ENCODE results near the gene BCL2L11.

BCL2L11 gene

GRCh38 chr2:111117598-111118480 is 2.9 kb upstream of the BCL2L11 start:
- H3K27me3 ChIP-seq (replicated peaks in 2 of 5; ENCODE audit: control insufficient read depth in 4 of 5, insufficient read depth in 5 of 5, low read length in 4 of 5), result peaks cover 0 to 80% (median 38%) of the 10 kb centered on the region in 5 experiments
- H3K4me1 ChIP-seq (ENCODE audit: control extremely low read depth in 1 of 4, control insufficient read depth in 4 of 4, insufficient read depth in 4 of 4, low read length in 3 of 4), result peaks cover 0 to 60% (median 56%) of the 10 kb centered on the region in 4 experiments
- no peaks in the 10 kb centered on the region for H3K9me3 ChIP-seq (ENCODE audit: control extremely low read depth in 1 of 5, control insufficient read depth in 4 of 5, insufficient read depth in 2 of 5, low read depth in 1 of 5, low read length in 4 of 5)
- under 1% methylated on average over 55 of the region's 64 CpGs for WGBS (ENCODE audit: insufficient coverage)
- H3K36me3 ChIP-seq (ENCODE audit: control insufficient read depth in 4 of 4, insufficient read depth in 4 of 4, low read length in 3 of 4), result no peaks in the 10 kb centered on the region
- CTCF ChIA-PET, result interaction anchor here (0.7 to 1.9 kb wide), 5 partner anchors 16 to 305 kb away, joined by 3 to 8 read pairs (median 3); no protein-coding TSS in a partner anchor
- DNase-seq, result peak; percentile 14 to 62 (median 50)
- H3K27ac ChIP-seq (ENCODE audit: insufficient read depth in 1 of 2, low read depth in 1 of 2, low read length in 2 of 2, poor library complexity in 1 of 2, severe bottlenecking in 2 of 2), result no peak overlapping the region
- peak overlapping the region; percentile 23 to 82 (median 52) for H3K4me3 ChIP-seq (ENCODE audit: control insufficient read depth in 1 of 7, extremely low read depth in 1 of 7, insufficient read depth in 4 of 7, low read depth in 2 of 7, low read length in 6 of 7)
- POLR2A ChIA-PET, result interaction anchor here (0.7 kb wide), 1 partner anchor 11 kb away, joined by 3 read pairs; no protein-coding TSS in a partner anchor

GRCh38 chr2:111118481-111118980 is 2.2 kb upstream of the BCL2L11 start:
- peaks cover 2 to 83% (median 42%) of the 10 kb centered on the region in 5 experiments for H3K27me3 ChIP-seq (replicated peaks in 2 of 5; ENCODE audit: control insufficient read depth in 4 of 5, insufficient read depth in 5 of 5, low read length in 4 of 5)
- ChIA-PET CTCF (no interaction called here), POLR2A (no interaction called here)
- H3K36me3 ChIP-seq (ENCODE audit: control insufficient read depth in 4 of 4, insufficient read depth in 4 of 4, low read length in 3 of 4), result no peaks in the 10 kb centered on the region
- WGBS (ENCODE audit: insufficient coverage), result under 1% methylated on average over 33 of the region's 33 CpGs
- H3K27ac ChIP-seq (ENCODE audit: insufficient read depth in 1 of 2, low read depth in 1 of 2, low read length in 2 of 2, poor library complexity in 1 of 2, severe bottlenecking in 2 of 2), result no peak overlapping the region
- peaks cover 3 to 65% (median 63%) of the 10 kb centered on the region in 4 experiments for H3K4me1 ChIP-seq (ENCODE audit: control extremely low read depth in 1 of 4, control insufficient read depth in 4 of 4, insufficient read depth in 4 of 4, low read length in 3 of 4)
- no peaks in the 10 kb centered on the region for H3K9me3 ChIP-seq (ENCODE audit: control extremely low read depth in 1 of 5, control insufficient read depth in 4 of 5, insufficient read depth in 2 of 5, low read depth in 1 of 5, low read length in 4 of 5)
- DNase-seq, result no peak
- H3K4me3 ChIP-seq (ENCODE audit: control insufficient read depth in 1 of 7, extremely low read depth in 1 of 7, insufficient read depth in 4 of 7, low read depth in 2 of 7, low read length in 6 of 7), result peak overlapping the region in 6 of 7 experiments; percentile 35 to 82 (median 58)

- peaks cover 0 to 3% (median 0%) of the 10 kb centered on the region in 4 experiments for H3K36me3 ChIP-seq (ENCODE audit: control insufficient read depth in 4 of 4, insufficient read depth in 4 of 4, low read length in 3 of 4)
- no peaks in the 10 kb centered on the region for H3K9me3 ChIP-seq (ENCODE audit: control extremely low read depth in 1 of 5, control insufficient read depth in 4 of 5, insufficient read depth in 2 of 5, low read depth in 1 of 5, low read length in 4 of 5)
- H3K4me3 ChIP-seq (ENCODE audit: control insufficient read depth in 1 of 7, extremely low read depth in 1 of 7, insufficient read depth in 4 of 7, low read depth in 2 of 7, low read length in 6 of 7), result peak overlapping the region in 6 of 7 experiments; percentile 41 to 82 (median 67)
- POLR2A ChIA-PET, result no interaction called here
- CTCF ChIA-PET, result interaction anchor here (0.7 kb wide), 1 partner anchor 100 kb away, joined by 4 read pairs; no protein-coding TSS in a partner anchor
- DNase-seq, result peak; percentile 3 to 54 (median 42)
- peaks cover 3 to 66% (median 64%) of the 10 kb centered on the region in 4 experiments for H3K4me1 ChIP-seq (ENCODE audit: control extremely low read depth in 1 of 4, control insufficient read depth in 4 of 4, insufficient read depth in 4 of 4, low read length in 3 of 4)
- no peak overlapping the region for H3K27ac ChIP-seq (ENCODE audit: insufficient read depth in 1 of 2, low read depth in 1 of 2, low read length in 2 of 2, poor library complexity in 1 of 2, severe bottlenecking in 2 of 2)
- WGBS (ENCODE audit: insufficient coverage), result under 1% methylated on average over 57 of the region's 76 CpGs
- H3K27me3 ChIP-seq (replicated peaks in 2 of 5; ENCODE audit: control insufficient read depth in 4 of 5, insufficient read depth in 5 of 5, low read length in 4 of 5), result peaks cover 2 to 82% (median 45%) of the 10 kb centered on the region in 5 experiments
Observed at GRCh38 chr2:111118981-111119821, 1.5 kb upstream of the BCL2L11 start.

GRCh38 chr2:111119822-111120252 is 877 bp upstream of the BCL2L11 start:
- WGBS (ENCODE audit: insufficient coverage), result 3% methylated on average over 25 of the region's 27 CpGs
- Histone ChIP-seq H3K36me3 (ENCODE audit: control insufficient read depth in 4 of 4, insufficient read depth in 4 of 4, low read length in 3 of 4) (peaks cover 0 to 3% (median under 1%) of the 10 kb centered on the region in 4 experiments), H3K9me3 (ENCODE audit: control extremely low read depth in 1 of 5, control insufficient read depth in 4 of 5, insufficient read depth in 2 of 5, low read depth in 1 of 5, low read length in 4 of 5) (no peaks in the 10 kb centered on the region), H3K27me3 (replicated peaks in 2 of 5; ENCODE audit: control insufficient read depth in 4 of 5, insufficient read depth in 5 of 5, low read length in 4 of 5) (peaks cover 2 to 79% (median 40%) of the 10 kb centered on the region in 5 experiments), H3K4me3 (ENCODE audit: control insufficient read depth in 1 of 7, extremely low read depth in 1 of 7, insufficient read depth in 4 of 7, low read depth in 2 of 7, low read length in 6 of 7) (peak overlapping the region; percentile 40 to 82 (median 71)), H3K4me1 (ENCODE audit: control extremely low read depth in 1 of 4, control insufficient read depth in 4 of 4, insufficient read depth in 4 of 4, low read length in 3 of 4) (peaks cover 3 to 66% (median 64%) of the 10 kb centered on the region in 4 experiments), H3K27ac (ENCODE audit: insufficient read depth in 1 of 2, low read depth in 1 of 2, low read length in 2 of 2, poor library complexity in 1 of 2, severe bottlenecking in 2 of 2) (no peak overlapping the region)
- POLR2A ChIA-PET, result no interaction called here
- CTCF ChIA-PET, result interaction anchor here (0.7 kb wide), 1 partner anchor 101 kb away, joined by 4 read pairs; no protein-coding TSS in a partner anchor
- DNase-seq, result peak in 2 of 3 donors; percentile 30 to 49

GRCh38 chr2:111121028-111121827 is 514 bp downstream of the BCL2L11 start:
- 0% methylated on average over 75 of the region's 80 CpGs for WGBS (ENCODE audit: insufficient coverage)

More at GRCh38 chr2:111121028-111121827, 514 bp downstream of the BCL2L11 start:
- Histone ChIP-seq H3K27ac (ENCODE audit: insufficient read depth in 1 of 2, low read depth in 1 of 2, low read length in 2 of 2, poor library complexity in 1 of 2, severe bottlenecking in 2 of 2) (no peak overlapping the region), H3K4me1 (ENCODE audit: control extremely low read depth in 1 of 4, control insufficient read depth in 4 of 4, insufficient read depth in 4 of 4, low read length in 3 of 4) (peaks cover 3 to 66% (median 64%) of the 10 kb centered on the region in 4 experiments), H3K27me3 (replicated peaks in 2 of 5; ENCODE audit: control insufficient read depth in 4 of 5, insufficient read depth in 5 of 5, low read length in 4 of 5) (peaks cover 2 to 69% (median 42%) of the 10 kb centered on the region in 5 experiments), H3K9me3 (ENCODE audit: control extremely low read depth in 1 of 5, control insufficient read depth in 4 of 5, insufficient read depth in 2 of 5, low read depth in 1 of 5, low read length in 4 of 5) (no peaks in the 10 kb centered on the region), H3K4me3 (ENCODE audit: control insufficient read depth in 1 of 7, extremely low read depth in 1 of 7, insufficient read depth in 4 of 7, low read depth in 2 of 7, low read length in 6 of 7) (peak overlapping the region; percentile 36 to 82 (median 71)), H3K36me3 (ENCODE audit: control insufficient read depth in 4 of 4, insufficient read depth in 4 of 4, low read length in 3 of 4) (peaks cover 0 to 10% (median 5%) of the 10 kb centered on the region in 4 experiments)
- CTCF ChIA-PET, result no interaction called here
- POLR2A ChIA-PET, result no interaction called here
- peak; percentile 40 to 74 (median 61) for DNase-seq
